ENCODE results near the gene PTPRO. TPM values are rescaled to one million over a fixed set of nuclear protein-coding genes. Genes with fewer than 3 reads are reported as not detected.

PTPRO gene
- total and polyA plus RNA-seq, 10 of the 15 experiments (the other 5 are each of a cell fraction or from before 2014, with no cell fraction given), result 1.2 to 5.3 (median 3.5) TPM

GRCh38 chr12:15443611-15444010 is 121.3 kb downstream of the PTPRO start (continued):
- TF ChIP-seq TBL1XR1 (IDR thresholded peaks at IDR 0.05; ENCODE audit: low read depth, low read length), result no peak
- no peak for TF ChIP-seq RAD21 (IDR thresholded peaks at IDR 0.05; ENCODE audit: insufficient read depth, low read depth, low read length)
- TF ChIP-seq CBX3 (IDR thresholded peaks at IDR 0.05; ENCODE audit: borderline replicate concordance, low read depth), result no peak
- no peak for TF ChIP-seq RELB (IDR thresholded peaks at IDR 0.05; ENCODE audit: low read depth)
- no peak for TF ChIP-seq E2F8 (IDR thresholded peaks at IDR 0.05; ENCODE audit: low read depth, partially characterized antibody)
- TF ChIP-seq YY1 (IDR thresholded peaks at IDR 0.05; ENCODE audit: low read depth, low read length), result no peak

- RAD21 ChIA-PET (ENCODE audit: unreplicated experiment), result no interaction called here
- FAIRE-seq, result no peak
- no peaks in the 10 kb centered on the region for H3K36me3 ChIP-seq (ENCODE audit: control insufficient read depth in 2 of 2, insufficient read depth in 2 of 2, low read length in 1 of 2)
- no peak overlapping the region for H2AFZ ChIP-seq (ENCODE audit: control insufficient read depth, low read depth, low read length)
- H4K20me1 ChIP-seq (ENCODE audit: control insufficient read depth, insufficient read depth), result no peaks in the 10 kb centered on the region
- H3K4me3 ChIP-seq, result no peak overlapping the region
- POLR2A ChIA-PET, result no interaction called here
- H3K79me2 ChIP-seq (ENCODE audit: control insufficient read depth, insufficient read depth, low read length), result no peaks in the 10 kb centered on the region
- H3K27me3 ChIP-seq (replicated peaks in 1 of 2; ENCODE audit: control insufficient read depth in 2 of 2, insufficient read depth in 2 of 2, low read length in 1 of 2), result no peaks in the 10 kb centered on the region
- WGBS (ENCODE audit: insufficient coverage, insufficient replicate concordance, low lambda C conversion rate, missing lambda C conversion rate), result 46% methylated on average over 4 of the region's 4 CpGs
- no peak overlapping the region for H3K27ac ChIP-seq (ENCODE audit: control insufficient read depth, insufficient read depth)
- CTCF ChIA-PET, result no interaction called here
- no peak overlapping the region for H3K9ac ChIP-seq (ENCODE audit: control insufficient read depth, insufficient read depth, low read length)
- no peaks in the 10 kb centered on the region for H3K9me3 ChIP-seq (replicated peaks; ENCODE audit: control insufficient read depth, insufficient read depth, low read length)
- H3K4me1 ChIP-seq (ENCODE audit: control insufficient read depth, insufficient read depth, low read length), result no peaks in the 10 kb centered on the region
- SMC1A ChIA-PET (ENCODE audit: uncharacterized antibody, unreplicated experiment), result no interaction called here
- in situ Hi-C loops (cut with MboI) (no loop called here), intact Hi-C loops (cut with micrococcal nuclease; ENCODE audit: unreplicated experiment) (no loop called here)
- no TSS peak for BruUV-seq (replicated peaks)
- no peak for DNase-seq (ENCODE audit: low read depth, low spot score)
- ATAC-seq, result no peak
- no peak overlapping the region for H3K4me2 ChIP-seq (ENCODE audit: control insufficient read depth, insufficient read depth)
- TF ChIP-seq DPF2 (IDR thresholded peaks at IDR 0.05), result no peak
- TF ChIP-seq GABPA (IDR thresholded peaks at IDR 0.05; ENCODE audit: low read depth), result no peak
- TF ChIP-seq CHD1 (IDR thresholded peaks at IDR 0.05; ENCODE audit: low read depth, low read length), result no peak
- TF ChIP-seq POLR2A (IDR thresholded peaks at IDR 0.05; ENCODE audit: low read depth, low read length), result no peak
- no peak for TF ChIP-seq NR2C2 (IDR thresholded peaks at IDR 0.05; ENCODE audit: borderline replicate concordance, control insufficient read depth, insufficient read length, low read depth)
- no peak for TF ChIP-seq ZNF687 (IDR thresholded peaks at IDR 0.05)
- TF ChIP-seq WRNIP1 (IDR thresholded peaks at IDR 0.05; ENCODE audit: borderline replicate concordance, low read depth, low read length), result no peak
- no peak for TF ChIP-seq ZNF24 (IDR thresholded peaks at IDR 0.05)
- no peak for TF ChIP-seq FOS (IDR thresholded peaks at IDR 0.05; ENCODE audit: borderline replicate concordance, extremely low read depth, insufficient read length)
- no peak for TF ChIP-seq HCFC1 (IDR thresholded peaks at IDR 0.05; ENCODE audit: low read length)
- TF ChIP-seq SREBF1 (IDR thresholded peaks at IDR 0.05; ENCODE audit: low read length), result no peak
Measured at GRCh38 chr12:15444523-15444922, 122.2 kb downstream of the PTPRO start.

Data from GM12878 (cell line).